Measurements from ENCODE around the gene WNT1.

- no peak for TF ChIP-seq CEBPB (tag; IDR thresholded peaks at IDR 0.05)
- TF ChIP-seq, protein P1, sequence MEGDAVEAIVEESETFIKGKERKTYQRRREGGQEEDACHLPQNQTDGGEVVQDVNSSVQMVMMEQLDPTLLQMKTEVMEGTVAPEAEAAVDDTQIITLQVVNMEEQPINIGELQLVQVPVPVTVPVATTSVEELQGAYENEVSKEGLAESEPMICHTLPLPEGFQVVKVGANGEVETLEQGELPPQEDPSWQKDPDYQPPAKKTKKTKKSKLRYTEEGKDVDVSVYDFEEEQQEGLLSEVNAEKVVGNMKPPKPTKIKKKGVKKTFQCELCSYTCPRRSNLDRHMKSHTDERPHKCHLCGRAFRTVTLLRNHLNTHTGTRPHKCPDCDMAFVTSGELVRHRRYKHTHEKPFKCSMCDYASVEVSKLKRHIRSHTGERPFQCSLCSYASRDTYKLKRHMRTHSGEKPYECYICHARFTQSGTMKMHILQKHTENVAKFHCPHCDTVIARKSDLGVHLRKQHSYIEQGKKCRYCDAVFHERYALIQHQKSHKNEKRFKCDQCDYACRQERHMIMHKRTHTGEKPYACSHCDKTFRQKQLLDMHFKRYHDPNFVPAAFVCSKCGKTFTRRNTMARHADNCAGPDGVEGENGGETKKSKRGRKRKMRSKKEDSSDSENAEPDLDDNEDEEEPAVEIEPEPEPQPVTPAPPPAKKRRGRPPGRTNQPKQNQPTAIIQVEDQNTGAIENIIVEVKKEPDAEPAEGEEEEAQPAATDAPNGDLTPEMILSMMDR (IDR thresholded peaks at IDR 0.05 in 2 of 3, conservative IDR thresholded peaks at IDR 0.05 in 1 of 3; ENCODE audit: insufficient read depth in 2 of 3, low read depth in 1 of 3, low read length in 3 of 3): peak; percentile 89 to 94 (median 94)
- TF ChIP-seq NEUROD1 (IDR thresholded peaks at IDR 0.05; ENCODE audit: borderline replicate concordance, low read depth, low read length, partially characterized antibody): no peak
- no peak for TF ChIP-seq POU5F1 (IDR thresholded peaks at IDR 0.05; ENCODE audit: borderline replicate concordance, low read depth, low read length, partially characterized antibody)
Measured at GRCh38 chr12:48996794-48997718, 18.9 kb downstream of the WNT1 start.

Data from K562 (cell line).